ENCODE measurements around the gene CD247.

DNA sequence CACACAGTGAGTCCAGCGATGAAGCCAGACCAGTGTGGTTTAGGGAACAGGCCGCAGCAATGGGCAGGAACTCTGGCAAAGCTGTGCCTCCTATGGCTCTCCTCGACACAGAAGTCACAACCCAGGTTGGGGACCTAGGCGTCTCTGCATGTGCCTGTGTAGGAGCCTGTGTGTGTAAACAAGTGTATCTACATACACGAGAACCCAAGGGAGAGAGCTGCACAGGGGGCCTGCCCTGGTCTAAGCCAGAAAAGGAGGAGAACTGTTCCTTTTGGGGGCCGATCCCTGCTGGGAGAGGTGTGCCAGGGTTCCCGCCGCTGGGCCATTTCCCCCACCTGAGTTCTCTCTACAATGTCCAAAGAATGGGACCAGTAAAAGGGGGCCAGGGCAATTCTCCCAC, 56.0 kb downstream of the CD247 start:
- TF ChIP-seq, protein P1, sequence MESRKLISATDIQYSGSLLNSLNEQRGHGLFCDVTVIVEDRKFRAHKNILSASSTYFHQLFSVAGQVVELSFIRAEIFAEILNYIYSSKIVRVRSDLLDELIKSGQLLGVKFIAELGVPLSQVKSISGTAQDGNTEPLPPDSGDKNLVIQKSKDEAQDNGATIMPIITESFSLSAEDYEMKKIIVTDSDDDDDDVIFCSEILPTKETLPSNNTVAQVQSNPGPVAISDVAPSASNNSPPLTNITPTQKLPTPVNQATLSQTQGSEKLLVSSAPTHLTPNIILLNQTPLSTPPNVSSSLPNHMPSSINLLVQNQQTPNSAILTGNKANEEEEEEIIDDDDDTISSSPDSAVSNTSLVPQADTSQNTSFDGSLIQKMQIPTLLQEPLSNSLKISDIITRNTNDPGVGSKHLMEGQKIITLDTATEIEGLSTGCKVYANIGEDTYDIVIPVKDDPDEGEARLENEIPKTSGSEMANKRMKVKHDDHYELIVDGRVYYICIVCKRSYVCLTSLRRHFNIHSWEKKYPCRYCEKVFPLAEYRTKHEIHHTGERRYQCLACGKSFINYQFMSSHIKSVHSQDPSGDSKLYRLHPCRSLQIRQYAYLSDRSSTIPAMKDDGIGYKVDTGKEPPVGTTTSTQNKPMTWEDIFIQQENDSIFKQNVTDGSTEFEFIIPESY (IDR thresholded peaks at IDR 0.05; ENCODE audit: borderline replicate concordance, low read depth), result no peak
- TF ChIP-seq, protein P2, sequence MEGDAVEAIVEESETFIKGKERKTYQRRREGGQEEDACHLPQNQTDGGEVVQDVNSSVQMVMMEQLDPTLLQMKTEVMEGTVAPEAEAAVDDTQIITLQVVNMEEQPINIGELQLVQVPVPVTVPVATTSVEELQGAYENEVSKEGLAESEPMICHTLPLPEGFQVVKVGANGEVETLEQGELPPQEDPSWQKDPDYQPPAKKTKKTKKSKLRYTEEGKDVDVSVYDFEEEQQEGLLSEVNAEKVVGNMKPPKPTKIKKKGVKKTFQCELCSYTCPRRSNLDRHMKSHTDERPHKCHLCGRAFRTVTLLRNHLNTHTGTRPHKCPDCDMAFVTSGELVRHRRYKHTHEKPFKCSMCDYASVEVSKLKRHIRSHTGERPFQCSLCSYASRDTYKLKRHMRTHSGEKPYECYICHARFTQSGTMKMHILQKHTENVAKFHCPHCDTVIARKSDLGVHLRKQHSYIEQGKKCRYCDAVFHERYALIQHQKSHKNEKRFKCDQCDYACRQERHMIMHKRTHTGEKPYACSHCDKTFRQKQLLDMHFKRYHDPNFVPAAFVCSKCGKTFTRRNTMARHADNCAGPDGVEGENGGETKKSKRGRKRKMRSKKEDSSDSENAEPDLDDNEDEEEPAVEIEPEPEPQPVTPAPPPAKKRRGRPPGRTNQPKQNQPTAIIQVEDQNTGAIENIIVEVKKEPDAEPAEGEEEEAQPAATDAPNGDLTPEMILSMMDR (IDR thresholded peaks at IDR 0.05), result no peak
- no peak for TF ChIP-seq POLR2AphosphoS5 (IDR thresholded peaks at IDR 0.05; ENCODE audit: low read depth, low read length)
- TF ChIP-seq, protein P3, sequence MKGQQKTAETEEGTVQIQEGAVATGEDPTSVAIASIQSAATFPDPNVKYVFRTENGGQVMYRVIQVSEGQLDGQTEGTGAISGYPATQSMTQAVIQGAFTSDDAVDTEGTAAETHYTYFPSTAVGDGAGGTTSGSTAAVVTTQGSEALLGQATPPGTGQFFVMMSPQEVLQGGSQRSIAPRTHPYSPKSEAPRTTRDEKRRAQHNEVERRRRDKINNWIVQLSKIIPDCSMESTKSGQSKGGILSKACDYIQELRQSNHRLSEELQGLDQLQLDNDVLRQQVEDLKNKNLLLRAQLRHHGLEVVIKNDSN (IDR thresholded peaks at IDR 0.05; ENCODE audit: borderline replicate concordance, low read depth), result no peak
- no peak for TF ChIP-seq RAD21 (IDR thresholded peaks at IDR 0.05; ENCODE audit: low read length)
- TF ChIP-seq CHD2 (IDR thresholded peaks at IDR 0.05; ENCODE audit: low read length, partially characterized antibody), result no peak
- no peak for TF ChIP-seq EZH2phosphoT487 (IDR thresholded peaks at IDR 0.05; ENCODE audit: borderline replicate concordance, low read depth)
- TF ChIP-seq, protein P4, sequence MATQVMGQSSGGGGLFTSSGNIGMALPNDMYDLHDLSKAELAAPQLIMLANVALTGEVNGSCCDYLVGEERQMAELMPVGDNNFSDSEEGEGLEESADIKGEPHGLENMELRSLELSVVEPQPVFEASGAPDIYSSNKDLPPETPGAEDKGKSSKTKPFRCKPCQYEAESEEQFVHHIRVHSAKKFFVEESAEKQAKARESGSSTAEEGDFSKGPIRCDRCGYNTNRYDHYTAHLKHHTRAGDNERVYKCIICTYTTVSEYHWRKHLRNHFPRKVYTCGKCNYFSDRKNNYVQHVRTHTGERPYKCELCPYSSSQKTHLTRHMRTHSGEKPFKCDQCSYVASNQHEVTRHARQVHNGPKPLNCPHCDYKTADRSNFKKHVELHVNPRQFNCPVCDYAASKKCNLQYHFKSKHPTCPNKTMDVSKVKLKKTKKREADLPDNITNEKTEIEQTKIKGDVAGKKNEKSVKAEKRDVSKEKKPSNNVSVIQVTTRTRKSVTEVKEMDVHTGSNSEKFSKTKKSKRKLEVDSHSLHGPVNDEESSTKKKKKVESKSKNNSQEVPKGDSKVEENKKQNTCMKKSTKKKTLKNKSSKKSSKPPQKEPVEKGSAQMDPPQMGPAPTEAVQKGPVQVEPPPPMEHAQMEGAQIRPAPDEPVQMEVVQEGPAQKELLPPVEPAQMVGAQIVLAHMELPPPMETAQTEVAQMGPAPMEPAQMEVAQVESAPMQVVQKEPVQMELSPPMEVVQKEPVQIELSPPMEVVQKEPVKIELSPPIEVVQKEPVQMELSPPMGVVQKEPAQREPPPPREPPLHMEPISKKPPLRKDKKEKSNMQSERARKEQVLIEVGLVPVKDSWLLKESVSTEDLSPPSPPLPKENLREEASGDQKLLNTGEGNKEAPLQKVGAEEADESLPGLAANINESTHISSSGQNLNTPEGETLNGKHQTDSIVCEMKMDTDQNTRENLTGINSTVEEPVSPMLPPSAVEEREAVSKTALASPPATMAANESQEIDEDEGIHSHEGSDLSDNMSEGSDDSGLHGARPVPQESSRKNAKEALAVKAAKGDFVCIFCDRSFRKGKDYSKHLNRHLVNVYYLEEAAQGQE (IDR thresholded peaks at IDR 0.05; ENCODE audit: low read depth, low read length), result no peak
- no peak for TF ChIP-seq YY1 (IDR thresholded peaks at IDR 0.05; ENCODE audit: low read depth)
- TF ChIP-seq TAF1 (IDR thresholded peaks at IDR 0.05; ENCODE audit: borderline replicate concordance, low read depth, low read length), result no peak
- TF ChIP-seq ELF1 (IDR thresholded peaks at IDR 0.05), result no peak
- TF ChIP-seq, protein P5, sequence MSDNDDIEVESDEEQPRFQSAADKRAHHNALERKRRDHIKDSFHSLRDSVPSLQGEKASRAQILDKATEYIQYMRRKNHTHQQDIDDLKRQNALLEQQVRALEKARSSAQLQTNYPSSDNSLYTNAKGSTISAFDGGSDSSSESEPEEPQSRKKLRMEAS (IDR thresholded peaks at IDR 0.05; ENCODE audit: low read depth), result no peak
- no peak for TF ChIP-seq SIN3A (IDR thresholded peaks at IDR 0.05; ENCODE audit: borderline replicate concordance, low read depth, low read length)

All from SK-N-SH (cell line).